Calu3 (cell line): ENCODE data around the gene TMEM44. TPM values are rescaled to one million over a fixed set of nuclear protein-coding genes. Genes with fewer than 3 reads are reported as not detected.

Experiments
- BruUV-seq: library from RNA; stranded (reverse); fragments of 400-500 nt; replicated peaks from 2 replicates; lab custom pipeline; 2021; lab: Mats Ljungman, UMichigan
- CTCF ChIA-PET: fragments of 300-600 bp; sonication (Branson Sonifier 250); formaldehyde crosslinking; loops from one replicate; lab custom pipeline; 2022; ENCODE audit warnings: antibody characterized with exemption; lab: Charles Lee
- DNase-seq: peaks from one replicate; pipeline ENCODE4 v3.0.0; 2022
- H3K27ac Mint-ChIP-seq: one replicate; pipeline ENCODE4 v1.8.0; 2022; ENCODE audit warnings: mixed read lengths; ENCODE audit not compliant: unreplicated experiment
- H3K27me3 Mint-ChIP-seq: one replicate; pipeline ENCODE4 v1.8.0; 2022; ENCODE audit warnings: mixed read lengths; ENCODE audit not compliant: unreplicated experiment
- H3K36me3 Mint-ChIP-seq: one replicate; pipeline ENCODE4 v1.8.0; 2022; ENCODE audit warnings: mild to moderate bottlenecking, moderate library complexity, mixed read lengths; ENCODE audit not compliant: insufficient read depth, unreplicated experiment
- H3K4me1 Mint-ChIP-seq: one replicate; pipeline ENCODE4 v1.8.0; 2022; ENCODE audit warnings: mild to moderate bottlenecking, low read depth, mixed read lengths; ENCODE audit not compliant: unreplicated experiment
- H3K4me3 Mint-ChIP-seq: one replicate; pipeline ENCODE4 v1.8.0; 2022; ENCODE audit warnings: mild to moderate bottlenecking, low read depth, moderate library complexity, mixed read lengths; ENCODE audit not compliant: unreplicated experiment
- H3K9me3 Mint-ChIP-seq: one replicate; pipeline ENCODE4 v1.8.0; 2022; ENCODE audit warnings: low read depth, mixed read lengths; ENCODE audit not compliant: unreplicated experiment
- CTCF ChIP-seq: fragments of 200-600 bp; IDR thresholded peaks from one replicate; pipeline ENCODE4 v1.8.0; 2022; ENCODE audit warnings: antibody characterized with exemption; ENCODE audit not compliant: unreplicated experiment
- intact Hi-C: fragments of 100-400 bp; cut with micrococcal nuclease; formaldehyde crosslinking; loops from one replicate; pipeline ENCODE4 v1.10.0; 2022; ENCODE audit not compliant: unreplicated experiment
- total RNA-seq: library from RNA; stranded (reverse); gene quantifications from 2 replicates; pipeline ENCODE4 v1.2.3, GENCODE V29; 2022

The TMEM44 gene
- total RNA-seq, 1 experiment from 2014 or later, result 52.6 TPM

GRCh38 chr3:194561306-194561974 lies 71.8 kb downstream of the TMEM44 start:
- no peak for DNase-seq

GRCh38 chr3:194560047-194560446 lies 73.2 kb downstream of the TMEM44 start:
- H3K27ac Mint-ChIP-seq, result no peak overlapping the region
- no TSS peak for BruUV-seq
- TF ChIP-seq CTCF, result no peak
- CTCF ChIA-PET, result interaction anchor here (1.1 kb wide), 1 partner anchor 17 kb away, joined by 3 read pairs; no protein-coding TSS in a partner anchor
- H3K9me3 Mint-ChIP-seq, result no peaks in the 10 kb centered on the region
- H3K27me3 Mint-ChIP-seq, result no peaks in the 10 kb centered on the region
- DNase-seq, result no peak
- H3K4me3 Mint-ChIP-seq, result no peak overlapping the region
- peaks cover 11% of the 10 kb centered on the region for H3K4me1 Mint-ChIP-seq
- intact Hi-C loops, result no loop called here
- H3K36me3 Mint-ChIP-seq, result no peaks in the 10 kb centered on the region

More at GRCh38 chr3:194561306-194561974, 71.8 kb downstream of the TMEM44 start:
- no TSS peak for BruUV-seq
- Mint-ChIP-seq H3K36me3 (no peaks in the 10 kb centered on the region), H3K4me1 (peaks cover 9% of the 10 kb centered on the region), H3K9me3 (no peaks in the 10 kb centered on the region), H3K27me3 (no peaks in the 10 kb centered on the region), H3K27ac (no peak overlapping the region), H3K4me3 (no peak overlapping the region)
- intact Hi-C loops, result no loop called here
- CTCF ChIA-PET, result no interaction called here
- no peak for TF ChIP-seq CTCF

- DNase-seq, result no peak
- no peak for TF ChIP-seq CTCF
- Mint-ChIP-seq H3K9me3 (no peaks in the 10 kb centered on the region), H3K27ac (no peak overlapping the region), H3K36me3 (no peaks in the 10 kb centered on the region), H3K4me1 (peaks cover 11% of the 10 kb centered on the region), H3K27me3 (no peaks in the 10 kb centered on the region), H3K4me3 (no peak overlapping the region)
- CTCF ChIA-PET, result interaction anchor here (0.7 to 1.1 kb wide), 2 partner anchors 11 to 17 kb away, joined by 3 read pairs; no protein-coding TSS in a partner anchor
- intact Hi-C loops, result no loop called here
- BruUV-seq, result no TSS peak
Measured at GRCh38 chr3:194559530-194559929, 73.7 kb downstream of the TMEM44 start.

GRCh38 chr3:194556086-194557056 lies 76.8 kb downstream of the TMEM44 start:
- H3K27ac Mint-ChIP-seq, result peak overlapping the region; percentile 14
- no TSS peak for BruUV-seq
- CTCF ChIA-PET, result interaction anchor here (0.7 to 1.3 kb wide), 2 partner anchors 25 to 68 kb away, joined by 3 to 5 read pairs; no protein-coding TSS in a partner anchor
- peak overlapping the region; percentile 27 for H3K4me3 Mint-ChIP-seq
- H3K36me3 Mint-ChIP-seq, result no peaks in the 10 kb centered on the region
- intact Hi-C loops, result no loop called here
- no peaks in the 10 kb centered on the region for H3K27me3 Mint-ChIP-seq
- peaks cover 11% of the 10 kb centered on the region for H3K4me1 Mint-ChIP-seq
- DNase-seq, result no peak
- H3K9me3 Mint-ChIP-seq, result no peaks in the 10 kb centered on the region
- no peak for TF ChIP-seq CTCF
